Measurements from ENCODE around the gene MCHR1. TPM values are rescaled to one million over a fixed set of nuclear protein-coding genes. Genes with fewer than 3 reads are reported as not detected.

Gene MCHR1
- total RNA-seq, 1 experiment from 2014 or later, result 0.24 TPM

DNA sequence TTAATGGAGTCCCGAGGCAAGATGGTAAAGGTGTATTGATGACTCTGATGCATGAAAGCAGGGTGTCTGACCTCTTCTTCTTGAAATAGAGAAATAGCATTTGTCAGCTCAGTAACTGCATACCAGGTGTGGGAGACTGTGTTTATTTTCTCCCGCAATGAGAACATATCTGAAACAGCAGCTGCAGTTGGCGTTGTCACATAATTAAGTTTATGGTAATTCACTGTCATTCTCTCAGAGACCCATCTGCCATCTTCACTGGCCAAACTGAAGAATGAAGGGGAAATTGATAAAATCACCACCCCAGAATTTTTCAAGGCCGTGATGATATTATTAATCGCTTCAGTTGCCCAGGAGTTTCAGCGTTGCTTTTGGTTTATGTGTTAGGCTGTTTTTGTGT lies 20.1 kb upstream of the MCHR1 start:
- H3F3A ChIP-seq (ENCODE audit: insufficient read depth, low read depth), result peaks cover 12% of the 10 kb centered on the region

DNA sequence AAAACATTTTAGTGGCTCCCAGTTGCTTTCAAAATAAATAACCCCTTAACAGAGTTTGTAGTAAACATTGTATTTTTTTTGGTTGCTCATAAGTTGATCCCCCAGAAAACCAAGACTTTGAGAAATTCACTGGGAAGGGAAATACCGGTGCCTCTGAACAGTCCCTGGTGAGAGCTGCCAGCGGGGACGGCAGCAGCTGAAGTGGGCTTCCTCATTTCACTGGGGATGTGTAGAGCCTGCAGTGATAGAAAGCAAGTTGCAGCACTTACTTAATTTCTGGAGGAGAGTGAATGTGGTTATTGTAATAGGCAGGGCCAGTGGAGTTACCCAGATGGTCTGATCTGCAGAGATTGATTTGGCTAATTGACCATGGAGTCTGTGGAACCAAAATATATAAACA lies 18.6 kb upstream of the MCHR1 start:
- intact Hi-C loops (cut with micrococcal nuclease; ENCODE audit: unreplicated experiment), result no loop called here
- Histone ChIP-seq H3K4me2 (no peak overlapping the region), H3K79me2 (ENCODE audit: low read depth) (no peaks in the 10 kb centered on the region), H3K27ac (no peak overlapping the region), H3K27me3 (ENCODE audit: insufficient read depth, low read depth) (no peaks in the 10 kb centered on the region), H2AFZ (no peak overlapping the region), H3K9me3 (ENCODE audit: insufficient read depth, low read depth) (no peaks in the 10 kb centered on the region), H4K20me1 (ENCODE audit: insufficient read depth) (no peaks in the 10 kb centered on the region), H3K36me3 (ENCODE audit: low read depth) (no peaks in the 10 kb centered on the region), H3K4me3 (no peak overlapping the region), H3K4me1 (replicated peaks; ENCODE audit: insufficient read depth) (no peaks in the 10 kb centered on the region), H3K9me2 (ENCODE audit: insufficient read depth) (no peaks in the 10 kb centered on the region), H3F3A (ENCODE audit: insufficient read depth, low read depth) (peaks cover 9% of the 10 kb centered on the region; the same call in 1 of the 2 replicates)
- BruUV-seq (replicated peaks), result no TSS peak
- TF ChIP-seq, protein P1, sequence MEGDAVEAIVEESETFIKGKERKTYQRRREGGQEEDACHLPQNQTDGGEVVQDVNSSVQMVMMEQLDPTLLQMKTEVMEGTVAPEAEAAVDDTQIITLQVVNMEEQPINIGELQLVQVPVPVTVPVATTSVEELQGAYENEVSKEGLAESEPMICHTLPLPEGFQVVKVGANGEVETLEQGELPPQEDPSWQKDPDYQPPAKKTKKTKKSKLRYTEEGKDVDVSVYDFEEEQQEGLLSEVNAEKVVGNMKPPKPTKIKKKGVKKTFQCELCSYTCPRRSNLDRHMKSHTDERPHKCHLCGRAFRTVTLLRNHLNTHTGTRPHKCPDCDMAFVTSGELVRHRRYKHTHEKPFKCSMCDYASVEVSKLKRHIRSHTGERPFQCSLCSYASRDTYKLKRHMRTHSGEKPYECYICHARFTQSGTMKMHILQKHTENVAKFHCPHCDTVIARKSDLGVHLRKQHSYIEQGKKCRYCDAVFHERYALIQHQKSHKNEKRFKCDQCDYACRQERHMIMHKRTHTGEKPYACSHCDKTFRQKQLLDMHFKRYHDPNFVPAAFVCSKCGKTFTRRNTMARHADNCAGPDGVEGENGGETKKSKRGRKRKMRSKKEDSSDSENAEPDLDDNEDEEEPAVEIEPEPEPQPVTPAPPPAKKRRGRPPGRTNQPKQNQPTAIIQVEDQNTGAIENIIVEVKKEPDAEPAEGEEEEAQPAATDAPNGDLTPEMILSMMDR (conservative IDR thresholded peaks at IDR 0.05), result no peak
- TF ChIP-seq EZH2 (IDR thresholded peaks at IDR 0.05; ENCODE audit: low read depth), result no peak
- POLR2A ChIA-PET (ENCODE audit: unreplicated experiment), result no interaction called here
- DNase-seq, result no peak
- CTCF ChIA-PET, result no interaction called here

More for the DNA sequence above, 20.1 kb upstream of the MCHR1 start:
- BruUV-seq (replicated peaks), result no TSS peak
- no peak overlapping the region for H2AFZ ChIP-seq
- no peaks in the 10 kb centered on the region for H3K4me1 ChIP-seq (replicated peaks; ENCODE audit: insufficient read depth)
- H3K27ac ChIP-seq, result no peak overlapping the region
- intact Hi-C loops (cut with micrococcal nuclease; ENCODE audit: unreplicated experiment), result no loop called here
- DNase-seq, result no peak
- no peaks in the 10 kb centered on the region for H3K36me3 ChIP-seq (ENCODE audit: low read depth)
- H3K9me2 ChIP-seq (ENCODE audit: insufficient read depth), result no peaks in the 10 kb centered on the region
- TF ChIP-seq, protein P1 (conservative IDR thresholded peaks at IDR 0.05), result no peak
- no peak for TF ChIP-seq EZH2 (IDR thresholded peaks at IDR 0.05; ENCODE audit: low read depth)
- H3K4me3 ChIP-seq, result no peak overlapping the region
- H3K79me2 ChIP-seq (ENCODE audit: low read depth), result no peaks in the 10 kb centered on the region
- H3K4me2 ChIP-seq, result no peak overlapping the region
- ChIA-PET CTCF (no interaction called here), POLR2A (ENCODE audit: unreplicated experiment) (no interaction called here)
- H4K20me1 ChIP-seq (ENCODE audit: insufficient read depth), result no peaks in the 10 kb centered on the region
- H3K27me3 ChIP-seq (ENCODE audit: insufficient read depth, low read depth), result no peaks in the 10 kb centered on the region
- no peaks in the 10 kb centered on the region for H3K9me3 ChIP-seq (ENCODE audit: insufficient read depth, low read depth)

DNA sequence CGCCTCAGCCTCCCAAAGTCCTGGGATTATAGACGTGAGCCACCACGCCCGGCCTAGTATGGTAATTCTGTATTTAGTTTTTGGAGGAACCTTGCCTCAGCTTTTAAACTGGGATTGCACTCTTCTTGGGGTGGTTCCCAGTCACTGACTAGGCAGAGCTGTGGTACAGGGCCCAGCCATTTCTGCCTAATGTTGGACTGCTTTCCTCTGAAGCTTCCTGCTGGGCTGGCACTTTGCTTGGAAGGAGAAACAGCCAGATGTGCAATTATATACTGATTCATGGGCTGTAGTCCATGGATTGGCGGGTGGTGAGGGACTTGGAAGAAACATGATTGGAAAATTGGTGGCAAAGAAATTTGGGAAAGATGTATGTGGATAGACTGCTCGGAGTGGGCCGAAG lies 17.6 kb upstream of the MCHR1 start:
- DNase-seq, result no peak
- ChIA-PET CTCF (interaction anchor here (0.5 kb wide), 1 partner anchor 15 kb away, joined by 3 read pairs; no protein-coding TSS in a partner anchor), POLR2A (ENCODE audit: unreplicated experiment) (no interaction called here)
- no peaks in the 10 kb centered on the region for H3K4me1 ChIP-seq (replicated peaks; ENCODE audit: insufficient read depth)
- H3K4me2 ChIP-seq, result no peak overlapping the region
- TF ChIP-seq, protein P1 (conservative IDR thresholded peaks at IDR 0.05), result no peak
- TF ChIP-seq EZH2 (IDR thresholded peaks at IDR 0.05; ENCODE audit: low read depth), result no peak
- BruUV-seq (replicated peaks), result no TSS peak
- H3K27ac ChIP-seq, result no peak overlapping the region
- H3K9me2 ChIP-seq (ENCODE audit: insufficient read depth), result no peaks in the 10 kb centered on the region
- no peaks in the 10 kb centered on the region for H3K79me2 ChIP-seq (ENCODE audit: low read depth)
- no peaks in the 10 kb centered on the region for H4K20me1 ChIP-seq (ENCODE audit: insufficient read depth)
- no peaks in the 10 kb centered on the region for H3K9me3 ChIP-seq (ENCODE audit: insufficient read depth, low read depth)
- no peaks in the 10 kb centered on the region for H3K27me3 ChIP-seq (ENCODE audit: insufficient read depth, low read depth)
- intact Hi-C loops (cut with micrococcal nuclease; ENCODE audit: unreplicated experiment), result no loop called here
- no peak overlapping the region for H2AFZ ChIP-seq
- no peaks in the 10 kb centered on the region for H3K36me3 ChIP-seq (ENCODE audit: low read depth)
- peaks cover 9% of the 10 kb centered on the region; the same call in 1 of the 2 replicates for H3F3A ChIP-seq (ENCODE audit: insufficient read depth, low read depth)
- no peak overlapping the region for H3K4me3 ChIP-seq

Data from PC-9 (cell line).